HT-29 (cell line): ENCODE data around the gene C11orf54. TPM values are rescaled to one million over a fixed set of nuclear protein-coding genes. Genes with fewer than 3 reads are reported as not detected.

Source experiments
- small RNA-seq: library from RNA; depleted of rRNA; stranded (forward); fragments of <200 nt; gene quantifications from one replicate; pipeline ENCODE3, GENCODE V24; 2014
- total RNA-seq: library from RNA; depleted of rRNA; stranded (reverse); fragments of >200 nt; shearing (Covaris generic); gene quantifications from 2 replicates; pipeline ENCODE4 v1.2.3, GENCODE V29; 2014; rRNA removed

C11orf54 gene
- total RNA-seq, 1 experiment from 2014 or later, result 18.8 TPM

Small RNAs within 50 kb of the gene (small RNA-seq; reads per million reads assigned to genes)
- gene RF00019 (not detected), gene RF00493 (5.3 reads per million, percentile 84 among the genes with 10 or more reads in this experiment), gene SCARNA9 (not detected), gene SNORA1 (not detected), gene SNORA18 (not detected), gene SNORA25 (not detected), gene SNORA32 (not detected), gene SNORA40 (not detected), gene SNORA8 (not detected), gene SNORD5 (not detected), gene SNORD6 (1,259 reads per million, percentile 99 among the genes with 10 or more reads in this experiment)

Other genes with a start within 250 kb of the C11orf54 start
- gene SMCO4, start 198.3 kb upstream of the C11orf54 start, total RNA-seq, result 24.6 and 36.4 TPM in 2 replicates
- gene CEP295, start 80.0 kb upstream of the C11orf54 start, total RNA-seq, result 10.9 and 13.1 TPM in 2 replicates
- gene TAF1D, start 177 bp upstream of the C11orf54 start, total RNA-seq, result 103 and 114 TPM in 2 replicates
- gene MED17, start 42.6 kb downstream of the C11orf54 start, total RNA-seq, result 44.2 and 45.4 TPM in 2 replicates
- not detected in 2 replicates for gene VSTM5, start 108.9 kb downstream of the C11orf54 start, total RNA-seq